ENCODE data around the gene GAS2L2. TPM values are rescaled to one million over a fixed set of nuclear protein-coding genes. Genes with fewer than 3 reads are reported as not detected.

Gene GAS2L2
- total and polyA plus RNA-seq, 4 donors, result 1.6 to 11.5 (median 3.9) TPM

GRCh38 chr17:35713069-35713728 is 39.8 kb downstream of the GAS2L2 start:
- H3K27ac ChIP-seq (ENCODE audit: low read depth in 1 of 2, low read length in 1 of 2), result peak overlapping the region in 1 of 2 donors; percentile 84

DNA sequence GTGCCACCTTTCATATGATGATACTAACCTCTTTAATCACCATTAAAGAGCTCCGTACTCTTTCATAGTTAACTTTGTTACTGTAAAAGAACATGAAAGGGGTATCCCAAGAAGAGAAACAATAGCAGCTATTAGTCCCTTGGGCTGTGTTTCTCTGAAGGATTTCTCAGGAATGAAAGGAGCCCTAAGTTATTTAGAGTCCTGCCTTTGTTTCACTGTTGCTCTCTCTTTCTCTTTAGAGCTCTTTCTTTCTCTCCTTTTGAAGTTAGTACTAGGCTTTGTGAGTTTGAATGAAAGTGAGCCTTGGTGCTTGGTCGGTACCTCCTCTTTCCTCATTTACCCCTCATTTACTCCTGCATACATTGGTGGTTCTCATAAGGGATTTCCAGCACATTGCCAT is 42.1 kb downstream of the GAS2L2 start:
- Histone ChIP-seq H3K4me1 (ENCODE audit: control insufficient read depth in 5 of 5, insufficient read depth in 5 of 5, low read length in 5 of 5) (peaks cover 7 to 30% (median 8%) of the 10 kb centered on the region in 5 donors), H3K9me3 (ENCODE audit: control insufficient read depth in 4 of 4, insufficient read depth in 3 of 4, low read length in 3 of 4) (no peaks in the 10 kb centered on the region), H3K27ac (ENCODE audit: low read depth in 1 of 2, low read length in 1 of 2) (no peak overlapping the region), H3K9ac (ENCODE audit: insufficient read depth in 1 of 2, low read length in 2 of 2) (no peak overlapping the region), H3K4me3 (no peak overlapping the region), H3K27me3 (ENCODE audit: control insufficient read depth in 3 of 3, insufficient read depth in 3 of 3, low read length in 2 of 3) (no peaks in the 10 kb centered on the region), H3K36me3 (ENCODE audit: control insufficient read depth in 4 of 4, insufficient read depth in 4 of 4, low read length in 4 of 4) (peaks cover 10 to 18% (median 13%) of the 10 kb centered on the region in 4 donors)
- 95 to 99% methylated on average over 2 of the region's 2 CpGs for WGBS, 2 donors
- DNase-seq, result no peak
- TF ChIP-seq CTCF (IDR thresholded peaks at IDR 0.05; ENCODE audit: control extremely low read depth, extremely low read depth), result no peak
- no peak for ATAC-seq (ENCODE audit: insufficient read depth, low FRiP score)

More at GRCh38 chr17:35713069-35713728, 39.8 kb downstream of the GAS2L2 start:
- Histone ChIP-seq H3K9ac (ENCODE audit: insufficient read depth in 1 of 2, low read length in 2 of 2) (no peak overlapping the region), H3K4me1 (ENCODE audit: control insufficient read depth in 5 of 5, insufficient read depth in 5 of 5, low read length in 5 of 5) (peaks cover 8 to 37% (median 17%) of the 10 kb centered on the region in 5 donors), H3K4me3 (no peak overlapping the region), H3K36me3 (ENCODE audit: control insufficient read depth in 4 of 4, insufficient read depth in 4 of 4, low read length in 4 of 4) (peaks cover 10 to 24% (median 16%) of the 10 kb centered on the region in 4 donors), H3K27me3 (ENCODE audit: control insufficient read depth in 3 of 3, insufficient read depth in 3 of 3, low read length in 2 of 3) (no peaks in the 10 kb centered on the region), H3K9me3 (ENCODE audit: control insufficient read depth in 4 of 4, insufficient read depth in 3 of 4, low read length in 3 of 4) (no peaks in the 10 kb centered on the region)
- 39 to 40% methylated on average over 7 of the region's 7 CpGs for WGBS, 2 donors
- DNase-seq (peak in 2 of 3 donors; percentile 33 to 61), ATAC-seq (ENCODE audit: insufficient read depth, low FRiP score) (no peak)
- TF ChIP-seq CTCF (IDR thresholded peaks at IDR 0.05; ENCODE audit: control extremely low read depth, extremely low read depth), result no peak

DNA sequence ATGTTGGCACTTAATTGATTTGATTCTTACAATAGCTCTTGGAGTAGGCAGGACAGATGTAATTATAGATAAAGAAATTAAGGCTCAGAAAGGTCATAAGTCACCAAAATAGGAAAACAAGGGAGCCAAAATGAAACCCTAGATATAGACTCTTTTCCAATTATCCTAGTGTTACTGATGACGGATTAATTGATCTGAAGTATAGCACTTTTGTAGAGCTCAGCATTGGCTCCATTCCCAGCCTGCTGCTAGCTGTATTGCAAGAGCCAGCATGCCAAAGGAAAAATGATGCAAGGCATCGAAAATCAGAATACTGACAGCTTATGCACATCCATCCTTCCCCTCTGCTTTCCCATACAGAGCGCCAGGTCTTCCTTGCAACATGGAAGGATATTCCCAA is 43.2 kb downstream of the GAS2L2 start:
- Histone ChIP-seq H3K36me3 (ENCODE audit: control insufficient read depth in 4 of 4, insufficient read depth in 4 of 4, low read length in 4 of 4) (peaks cover 10 to 15% (median 12%) of the 10 kb centered on the region in 4 donors), H3K9me3 (ENCODE audit: control insufficient read depth in 4 of 4, insufficient read depth in 3 of 4, low read length in 3 of 4) (no peaks in the 10 kb centered on the region), H3K4me3 (no peak overlapping the region), H3K9ac (ENCODE audit: insufficient read depth in 1 of 2, low read length in 2 of 2) (no peak overlapping the region), H3K4me1 (ENCODE audit: control insufficient read depth in 5 of 5, insufficient read depth in 5 of 5, low read length in 5 of 5) (peaks cover 6 to 26% (median 8%) of the 10 kb centered on the region in 5 donors), H3K27ac (ENCODE audit: low read depth in 1 of 2, low read length in 1 of 2) (no peak overlapping the region), H3K27me3 (ENCODE audit: control insufficient read depth in 3 of 3, insufficient read depth in 3 of 3, low read length in 2 of 3) (no peaks in the 10 kb centered on the region)
- 80 to 83% methylated on average over 3 of the region's 3 CpGs for WGBS, 2 donors
- no peak for TF ChIP-seq CTCF (IDR thresholded peaks at IDR 0.05; ENCODE audit: control extremely low read depth, extremely low read depth)
- peak in 1 of 3 donors; percentile 31 for DNase-seq
- ATAC-seq (ENCODE audit: insufficient read depth, low FRiP score), result no peak

All from lung (tissue), 12 donors.